Fibroblast of pulmonary artery (primary cell): Measurements from ENCODE around the gene MAN2A2.
"Not testable (repeated sequence)": the region's sequence is repeated elsewhere in the genome, so short reads cannot be mapped to it uniquely, and the experiment has no call there.

Source experiments
- DNase-seq: peaks from one replicate; pipeline ENCODE4 v3.0.0-alpha.2; 2010; ENCODE audit warnings: low read depth
- H3K4me3 ChIP-seq: replicated peaks from 2 replicates; pipeline ENCODE4 v1.5.1; 2011; ENCODE audit warnings: low read depth, mild to moderate bottlenecking, control low read depth, low read length, moderate library complexity
- TF ChIP-seq, protein P1 (sequence below): IDR thresholded peaks from 2 replicates; pipeline ENCODE4 v1.5.1; 2011; ENCODE audit warnings: mild to moderate bottlenecking, control low read depth, low read length, inconsistent platforms; ENCODE audit errors: missing control alignments

MAN2A2 gene

DNA sequence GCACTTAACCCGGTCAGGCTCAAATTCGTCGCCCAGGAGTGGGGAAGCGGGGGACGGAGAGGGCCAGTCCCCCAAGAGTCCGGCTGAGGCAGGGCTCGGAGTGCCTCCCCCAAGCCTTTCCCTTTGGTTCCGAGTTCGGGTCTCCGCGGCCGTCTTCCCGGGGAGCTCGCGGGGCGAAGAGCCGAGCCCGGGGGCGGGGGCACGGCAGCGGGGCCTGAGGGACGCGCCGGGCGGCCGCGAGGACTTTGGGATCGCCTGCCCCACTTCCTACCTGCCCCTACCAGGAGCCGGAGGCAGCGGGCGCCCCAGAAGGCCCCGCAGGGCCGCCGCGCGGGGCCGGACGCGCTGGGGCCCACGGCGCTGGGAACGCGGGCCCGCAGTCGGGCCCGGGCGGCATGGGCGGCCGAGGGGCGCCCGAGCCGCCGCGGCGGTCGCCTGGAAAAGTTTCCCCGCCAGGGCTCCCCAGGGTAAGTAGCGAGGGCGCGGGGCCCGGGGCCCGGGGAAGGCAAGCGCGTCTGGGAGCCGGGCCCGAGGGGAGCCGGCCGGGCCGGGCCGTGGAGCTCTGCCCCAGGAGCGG, 31.9 kb upstream of the MAN2A2 start:
- H3K4me3 ChIP-seq: peak overlapping the region; percentile 74
- TF ChIP-seq, protein P1, sequence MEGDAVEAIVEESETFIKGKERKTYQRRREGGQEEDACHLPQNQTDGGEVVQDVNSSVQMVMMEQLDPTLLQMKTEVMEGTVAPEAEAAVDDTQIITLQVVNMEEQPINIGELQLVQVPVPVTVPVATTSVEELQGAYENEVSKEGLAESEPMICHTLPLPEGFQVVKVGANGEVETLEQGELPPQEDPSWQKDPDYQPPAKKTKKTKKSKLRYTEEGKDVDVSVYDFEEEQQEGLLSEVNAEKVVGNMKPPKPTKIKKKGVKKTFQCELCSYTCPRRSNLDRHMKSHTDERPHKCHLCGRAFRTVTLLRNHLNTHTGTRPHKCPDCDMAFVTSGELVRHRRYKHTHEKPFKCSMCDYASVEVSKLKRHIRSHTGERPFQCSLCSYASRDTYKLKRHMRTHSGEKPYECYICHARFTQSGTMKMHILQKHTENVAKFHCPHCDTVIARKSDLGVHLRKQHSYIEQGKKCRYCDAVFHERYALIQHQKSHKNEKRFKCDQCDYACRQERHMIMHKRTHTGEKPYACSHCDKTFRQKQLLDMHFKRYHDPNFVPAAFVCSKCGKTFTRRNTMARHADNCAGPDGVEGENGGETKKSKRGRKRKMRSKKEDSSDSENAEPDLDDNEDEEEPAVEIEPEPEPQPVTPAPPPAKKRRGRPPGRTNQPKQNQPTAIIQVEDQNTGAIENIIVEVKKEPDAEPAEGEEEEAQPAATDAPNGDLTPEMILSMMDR: no peak
- DNase-seq: no peak

DNA sequence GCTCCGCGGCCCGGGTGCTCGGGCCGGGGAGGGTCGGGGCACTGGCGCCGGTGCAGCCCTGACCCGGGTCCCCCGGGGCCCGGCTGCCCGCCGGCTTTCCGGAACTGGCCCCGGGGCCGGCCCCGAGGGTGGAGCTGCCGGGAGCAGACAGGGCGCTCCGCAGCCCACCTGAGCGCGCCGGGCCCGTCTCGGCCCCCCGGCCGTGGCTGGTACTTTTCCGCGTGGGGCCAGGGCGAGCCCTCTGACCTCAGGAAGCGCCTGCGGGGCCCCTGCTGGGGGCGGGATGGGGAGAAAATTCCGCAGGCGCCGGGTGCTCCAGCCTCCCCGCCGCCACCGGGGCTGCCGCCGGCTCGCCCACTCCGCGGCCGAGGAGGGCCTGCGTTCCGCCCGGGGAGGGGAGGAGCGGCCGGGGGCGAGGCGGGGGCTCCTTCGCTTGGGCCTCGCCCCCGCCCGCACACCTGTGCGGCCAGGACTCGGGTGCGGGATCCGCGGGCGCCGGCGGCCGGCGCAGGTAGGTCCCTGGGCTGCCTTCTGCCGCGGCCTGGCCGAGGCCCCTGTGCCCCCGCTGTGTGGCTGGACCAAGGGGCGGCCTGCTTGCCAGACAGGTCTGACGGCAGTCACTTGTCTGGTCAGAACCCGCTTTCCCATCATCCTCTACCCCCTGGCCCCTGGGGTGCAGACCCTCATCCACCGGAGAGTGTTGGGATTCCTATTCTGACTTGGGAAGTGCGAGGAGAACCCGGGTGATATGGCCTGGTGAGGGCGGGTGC, 31.2 kb upstream of the MAN2A2 start:
- peak overlapping the region; percentile 74 for H3K4me3 ChIP-seq
- TF ChIP-seq, protein P1: no peak
- no peak for DNase-seq

- peak; percentile 74 for DNase-seq
- TF ChIP-seq, protein P1: no peak
- peak overlapping the region; percentile 74 for H3K4me3 ChIP-seq
These were observed 30.5 kb upstream of the MAN2A2 start for GRCh38 chr15:90872486-90873184.

DNA sequence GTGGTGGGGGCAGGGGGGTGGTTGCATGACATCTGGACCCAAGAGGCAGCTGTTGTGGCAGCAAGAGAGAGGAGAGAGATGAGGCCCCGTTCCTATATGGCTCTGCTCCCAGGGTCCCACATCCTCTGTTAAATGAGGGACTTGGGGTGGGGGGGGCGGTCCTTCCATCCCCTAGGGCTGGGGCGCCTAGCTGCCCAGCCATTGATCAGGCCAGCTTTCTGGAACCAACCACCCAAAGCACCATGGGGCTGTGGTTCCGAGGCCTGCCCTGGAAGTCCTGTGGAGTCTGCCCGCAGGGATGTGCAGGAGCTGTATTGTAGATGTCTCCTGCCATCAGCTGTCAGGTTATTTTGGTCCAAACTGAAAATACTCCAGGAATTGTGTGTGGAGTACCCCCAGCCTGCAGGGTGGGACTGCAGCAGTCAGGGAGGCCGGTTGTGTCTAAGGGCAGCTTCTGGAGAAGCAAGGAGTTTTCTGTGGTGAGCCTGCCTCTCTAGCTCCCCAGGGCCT, 29.6 kb upstream of the MAN2A2 start:
- H3K4me3 ChIP-seq: peak overlapping the region; percentile 74
- TF ChIP-seq, protein P1: no peak
- no peak for DNase-seq

DNA sequence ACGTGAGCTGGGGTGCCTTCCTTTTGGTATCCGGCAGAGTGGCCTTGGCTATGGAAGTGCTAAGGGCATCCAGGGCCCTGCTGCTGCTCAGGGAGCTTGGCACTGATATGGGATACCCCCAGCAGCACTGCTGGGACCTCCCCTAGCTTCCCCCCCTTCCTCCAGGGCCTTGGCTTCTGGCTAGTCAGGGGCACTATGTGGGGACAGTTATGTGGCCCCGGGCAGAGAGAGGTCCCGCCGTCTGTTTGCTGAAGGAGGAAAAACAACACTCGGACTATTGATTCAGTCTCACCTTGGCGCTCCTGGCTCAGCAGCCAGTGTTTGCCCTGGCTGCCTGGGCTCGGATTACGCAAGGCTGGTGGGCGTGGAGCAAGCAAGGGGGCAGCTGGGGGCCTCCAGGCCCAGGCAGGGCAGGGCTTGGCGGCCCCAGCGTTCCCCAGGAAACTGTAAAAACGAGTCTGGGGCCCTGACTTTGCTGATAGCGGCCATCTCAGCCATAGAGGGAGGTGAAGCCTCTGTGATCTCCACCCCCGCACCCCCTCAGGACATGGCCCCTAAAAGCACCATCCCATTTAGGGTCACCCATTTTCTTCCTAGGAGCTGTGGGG, 29.0 kb upstream of the MAN2A2 start:
- peak overlapping the region; percentile 12 for H3K4me3 ChIP-seq
- TF ChIP-seq, protein P1: no peak
- DNase-seq: no peak

- H3K4me3 ChIP-seq, DNase-seq: not testable (repeated sequence)
These were observed 28.1 kb upstream of the MAN2A2 start for GRCh38 chr15:90874986-90875385.

DNA sequence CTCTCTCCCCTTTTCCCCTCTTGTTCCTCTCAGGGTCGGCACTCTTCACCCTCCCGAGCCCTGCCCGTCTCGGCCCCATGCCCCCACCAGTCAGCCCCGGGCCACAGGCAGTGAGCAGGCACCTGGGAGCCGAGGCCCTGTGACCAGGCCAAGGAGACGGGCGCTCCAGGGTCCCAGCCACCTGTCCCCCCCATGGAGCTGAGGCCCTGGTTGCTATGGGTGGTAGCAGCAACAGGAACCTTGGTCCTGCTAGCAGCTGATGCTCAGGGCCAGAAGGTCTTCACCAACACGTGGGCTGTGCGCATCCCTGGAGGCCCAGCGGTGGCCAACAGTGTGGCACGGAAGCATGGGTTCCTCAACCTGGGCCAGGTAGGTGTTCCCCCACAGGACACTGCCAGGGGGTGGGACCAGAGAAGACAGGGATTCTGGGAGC, 27.5 kb upstream of the MAN2A2 start:
- no peak for DNase-seq
- TF ChIP-seq, protein P1: no peak
- no peak overlapping the region for H3K4me3 ChIP-seq
